Measurements from ENCODE around the gene MAPK8IP3.

MAPK8IP3 gene

DNA sequence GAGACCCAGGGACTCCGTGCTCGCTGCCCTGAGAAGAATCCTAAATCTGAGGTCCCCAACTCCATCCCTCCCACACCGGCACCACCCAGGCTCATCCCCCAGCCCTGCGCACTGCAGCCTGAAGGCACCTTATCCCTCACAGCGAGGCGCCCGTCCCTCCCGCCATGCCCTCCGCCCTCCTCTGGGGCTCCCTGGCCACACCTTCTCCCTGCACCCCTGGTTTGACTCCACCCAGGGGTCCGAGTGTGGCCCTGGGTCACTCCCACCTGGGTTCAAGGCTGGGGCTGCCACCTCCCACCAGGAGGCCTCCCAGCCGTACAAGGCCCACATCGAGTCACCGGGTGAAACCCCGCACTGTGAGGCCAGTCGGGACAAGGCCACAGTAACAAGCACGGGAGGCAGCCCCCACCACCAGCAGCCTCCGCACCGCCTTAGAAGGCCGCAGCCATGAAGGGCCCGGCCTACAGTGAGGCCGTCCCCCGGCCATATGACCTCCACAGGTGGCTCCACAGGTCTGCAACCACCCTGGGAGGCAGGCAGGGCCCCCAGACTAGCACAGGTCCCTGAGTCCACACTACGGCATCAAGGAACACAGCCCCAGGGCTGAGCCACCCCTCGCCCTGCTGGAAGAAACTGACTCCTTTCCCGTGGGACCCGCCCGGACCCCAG, 112.3 kb downstream of the MAPK8IP3 start:
- TF ChIP-seq, protein P1, sequence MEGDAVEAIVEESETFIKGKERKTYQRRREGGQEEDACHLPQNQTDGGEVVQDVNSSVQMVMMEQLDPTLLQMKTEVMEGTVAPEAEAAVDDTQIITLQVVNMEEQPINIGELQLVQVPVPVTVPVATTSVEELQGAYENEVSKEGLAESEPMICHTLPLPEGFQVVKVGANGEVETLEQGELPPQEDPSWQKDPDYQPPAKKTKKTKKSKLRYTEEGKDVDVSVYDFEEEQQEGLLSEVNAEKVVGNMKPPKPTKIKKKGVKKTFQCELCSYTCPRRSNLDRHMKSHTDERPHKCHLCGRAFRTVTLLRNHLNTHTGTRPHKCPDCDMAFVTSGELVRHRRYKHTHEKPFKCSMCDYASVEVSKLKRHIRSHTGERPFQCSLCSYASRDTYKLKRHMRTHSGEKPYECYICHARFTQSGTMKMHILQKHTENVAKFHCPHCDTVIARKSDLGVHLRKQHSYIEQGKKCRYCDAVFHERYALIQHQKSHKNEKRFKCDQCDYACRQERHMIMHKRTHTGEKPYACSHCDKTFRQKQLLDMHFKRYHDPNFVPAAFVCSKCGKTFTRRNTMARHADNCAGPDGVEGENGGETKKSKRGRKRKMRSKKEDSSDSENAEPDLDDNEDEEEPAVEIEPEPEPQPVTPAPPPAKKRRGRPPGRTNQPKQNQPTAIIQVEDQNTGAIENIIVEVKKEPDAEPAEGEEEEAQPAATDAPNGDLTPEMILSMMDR (IDR thresholded peaks at IDR 0.05; ENCODE audit: control insufficient read depth, extremely low read depth, insufficient read depth): no peak
- H3K4me3 ChIP-seq (ENCODE audit: low read depth, low read length): no peak overlapping the region
- no peak for DNase-seq (ENCODE audit: low read depth)

DNA sequence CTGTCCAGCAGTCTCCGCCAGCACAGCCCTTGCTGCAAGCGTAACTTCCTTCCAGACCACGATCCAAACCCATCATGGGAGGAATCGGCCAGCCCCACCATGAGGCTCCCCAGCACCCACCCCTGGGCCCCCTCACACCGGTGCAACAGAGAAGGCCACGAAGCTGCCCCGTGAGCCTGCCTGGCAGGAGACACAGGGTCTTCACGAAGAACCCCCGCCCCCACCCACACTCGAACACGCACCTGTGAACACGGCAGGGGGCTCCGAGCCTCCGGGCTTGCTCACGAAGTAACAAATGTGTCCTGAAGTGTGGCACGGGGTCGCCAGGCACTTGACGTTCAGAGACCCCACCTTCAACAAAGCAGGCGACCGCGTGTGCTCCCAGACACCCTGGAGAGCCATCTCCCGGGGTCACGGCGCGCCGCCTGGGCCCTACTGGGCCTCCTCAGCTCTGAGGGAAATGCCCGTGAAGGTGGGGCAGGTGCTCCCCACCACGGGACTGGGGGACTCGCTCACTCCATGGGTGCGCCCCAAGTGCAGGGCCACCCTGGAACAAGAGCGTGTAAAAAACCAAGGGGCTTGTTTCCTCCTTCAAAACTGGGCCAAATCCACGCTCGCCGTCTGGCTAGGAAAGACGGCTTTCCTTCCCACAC, 113.0 kb downstream of the MAPK8IP3 start:
- H3K4me3 ChIP-seq (ENCODE audit: low read depth, low read length): no peak overlapping the region
- TF ChIP-seq, protein P1 (IDR thresholded peaks at IDR 0.05; ENCODE audit: control insufficient read depth, extremely low read depth, insufficient read depth): no peak
- no peak for DNase-seq (ENCODE audit: low read depth)

GRCh38 chr16:1819611-1820010, 113.6 kb downstream of the MAPK8IP3 start:
- no peak overlapping the region for H3K4me3 ChIP-seq (ENCODE audit: low read depth, low read length)
- no peak for DNase-seq (ENCODE audit: low read depth)
- TF ChIP-seq, protein P1 (IDR thresholded peaks at IDR 0.05; ENCODE audit: control insufficient read depth, extremely low read depth, insufficient read depth): no peak

All from LNCaP clone FGC (cell line).